Astrocyte (in vitro differentiated cells and primary cell): ENCODE data around the gene UBXN7.

ENCODE experiments used
- EZH2 ChIP-seq: IDR thresholded peaks from 2 replicates; pipeline ENCODE4 v1.6.1; 2012; ENCODE audit warnings: mild to moderate bottlenecking, low read length, inconsistent platforms; ENCODE audit not compliant: insufficient read depth
- TF ChIP-seq, protein P1 (sequence below): IDR thresholded peaks from 2 replicates; pipeline ENCODE4 v1.5.1; 2011; ENCODE audit warnings: low read depth, mild to moderate bottlenecking, inconsistent platforms, low read length, moderate library complexity; ENCODE audit not compliant: insufficient read depth

GRCh38 chr3:196360586-196360985 is 71.6 kb downstream of the UBXN7 start:
- TF ChIP-seq EZH2 = no peak
- TF ChIP-seq, protein P1, sequence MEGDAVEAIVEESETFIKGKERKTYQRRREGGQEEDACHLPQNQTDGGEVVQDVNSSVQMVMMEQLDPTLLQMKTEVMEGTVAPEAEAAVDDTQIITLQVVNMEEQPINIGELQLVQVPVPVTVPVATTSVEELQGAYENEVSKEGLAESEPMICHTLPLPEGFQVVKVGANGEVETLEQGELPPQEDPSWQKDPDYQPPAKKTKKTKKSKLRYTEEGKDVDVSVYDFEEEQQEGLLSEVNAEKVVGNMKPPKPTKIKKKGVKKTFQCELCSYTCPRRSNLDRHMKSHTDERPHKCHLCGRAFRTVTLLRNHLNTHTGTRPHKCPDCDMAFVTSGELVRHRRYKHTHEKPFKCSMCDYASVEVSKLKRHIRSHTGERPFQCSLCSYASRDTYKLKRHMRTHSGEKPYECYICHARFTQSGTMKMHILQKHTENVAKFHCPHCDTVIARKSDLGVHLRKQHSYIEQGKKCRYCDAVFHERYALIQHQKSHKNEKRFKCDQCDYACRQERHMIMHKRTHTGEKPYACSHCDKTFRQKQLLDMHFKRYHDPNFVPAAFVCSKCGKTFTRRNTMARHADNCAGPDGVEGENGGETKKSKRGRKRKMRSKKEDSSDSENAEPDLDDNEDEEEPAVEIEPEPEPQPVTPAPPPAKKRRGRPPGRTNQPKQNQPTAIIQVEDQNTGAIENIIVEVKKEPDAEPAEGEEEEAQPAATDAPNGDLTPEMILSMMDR = no peak
